IPS-20b (cell line): Measurements from ENCODE around the gene RGR.

Source experiments
- H3K27ac ChIP-seq: one replicate; pipeline ENCODE4 v1.5.1; 2013; ENCODE audit warnings: low read length
- H3K27me3 ChIP-seq: 2 replicates; pipeline ENCODE4 v1.6.1; 2013; ENCODE audit warnings: mild to moderate bottlenecking, low read length, inconsistent platforms; ENCODE audit not compliant: insufficient read depth
- H3K36me3 ChIP-seq: 2 replicates; pipeline ENCODE4 v1.6.1; 2013; ENCODE audit warnings: low read depth, mild to moderate bottlenecking, inconsistent platforms, low read length, moderate library complexity; ENCODE audit not compliant: insufficient read depth
- H3K4me1 ChIP-seq: 2 replicates; pipeline ENCODE4 v1.6.1; 2013; ENCODE audit warnings: mild to moderate bottlenecking, control low read depth, inconsistent platforms, low read length, moderate library complexity; ENCODE audit not compliant: insufficient read depth
- H3K4me3 ChIP-seq: 2 replicates; pipeline ENCODE4 v1.5.1; 2013; ENCODE audit warnings: mild to moderate bottlenecking, low read length, inconsistent platforms
- H3K9ac ChIP-seq: 2 replicates; pipeline ENCODE4 v1.6.1; 2013; ENCODE audit warnings: low read depth, mild to moderate bottlenecking, inconsistent platforms, low read length, moderate library complexity
- H3K9me3 ChIP-seq: 2 replicates; pipeline ENCODE4 v1.6.1; 2013; ENCODE audit warnings: mild to moderate bottlenecking, low read depth, low read length, inconsistent platforms; ENCODE audit not compliant: insufficient read depth

Gene RGR

DNA sequence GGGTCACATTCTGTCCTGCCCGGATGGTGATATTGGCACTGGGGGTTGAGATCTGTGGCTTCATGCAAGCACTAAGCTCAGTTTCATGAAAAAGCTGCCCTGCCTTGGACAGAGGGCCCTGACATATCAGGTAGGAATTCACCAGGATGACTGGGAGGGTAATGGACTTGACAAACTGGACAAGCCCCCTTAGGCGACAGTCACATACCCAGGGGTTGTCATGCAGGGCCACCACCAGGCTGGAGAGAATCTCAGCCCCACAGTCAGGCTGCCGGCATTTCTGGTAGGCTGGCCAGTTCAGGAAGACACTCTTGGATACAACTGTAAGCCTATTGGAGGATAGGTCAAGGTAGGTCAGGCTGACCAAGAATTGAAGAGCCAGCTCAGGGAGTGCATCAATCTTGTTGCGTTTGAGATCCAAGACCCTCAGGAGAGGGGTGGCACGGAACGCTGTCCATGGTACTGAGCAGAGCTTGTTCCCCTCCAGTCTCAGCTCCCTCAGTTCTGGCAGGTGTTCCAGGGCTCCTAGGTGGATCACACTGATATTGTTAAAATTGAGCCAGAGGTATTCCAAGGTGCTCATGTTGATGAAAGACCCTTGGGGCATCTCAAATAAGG is 20.3 kb upstream of the RGR start:
- Histone ChIP-seq H3K9me3 (no peaks in the 10 kb centered on the region), H3K4me3 (no peak overlapping the region), H3K36me3 (no peaks in the 10 kb centered on the region), H3K4me1 (no peaks in the 10 kb centered on the region), H3K27ac (no peak overlapping the region), H3K27me3 (peaks cover 25% of the 10 kb centered on the region; the same call in 1 of the 2 replicates), H3K9ac (no peak overlapping the region)

DNA sequence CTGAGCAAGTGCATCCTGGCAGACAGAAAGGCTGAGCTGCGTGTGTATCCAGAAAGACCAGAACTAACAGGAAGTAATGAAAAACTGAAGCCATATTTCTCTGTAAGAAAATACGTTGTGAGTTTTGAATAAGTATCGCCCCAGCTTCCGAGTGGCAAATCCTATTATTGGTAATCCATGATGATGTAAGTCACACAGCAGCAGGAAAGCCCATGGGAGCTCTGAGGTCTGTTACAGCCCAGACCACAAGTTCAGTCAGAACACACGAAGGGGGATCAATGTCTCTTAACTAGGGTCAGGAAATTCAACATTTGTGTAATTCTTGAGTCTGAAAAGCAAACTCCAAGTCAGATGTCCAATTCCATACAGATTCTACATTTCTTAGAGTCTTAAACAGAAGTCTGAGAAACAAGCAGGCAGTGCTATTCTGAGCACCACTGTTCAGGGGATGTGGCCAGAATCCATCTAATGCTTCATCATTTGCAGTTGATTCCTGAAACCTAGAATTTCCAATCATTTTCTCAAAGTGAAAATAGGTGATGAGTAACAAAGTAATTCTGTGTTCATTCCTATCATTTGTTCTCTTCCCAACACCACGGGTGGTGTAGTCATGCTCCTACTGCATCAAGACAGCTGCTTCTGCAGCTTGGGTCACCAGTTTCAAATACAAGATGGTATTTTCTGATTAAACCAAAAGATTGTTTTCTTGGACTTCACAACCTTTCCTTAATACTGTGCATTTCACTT is 19.3 kb upstream of the RGR start, which contains the start of gene LRIT2:
Gene LRIT2, minus strand, starts transcription at position 118 of the 747 bp plus-strand sequence. Its CDS starts 24 bp downstream, at position 94.
- H3K36me3 ChIP-seq, result no peaks in the 10 kb centered on the region
- no peak within 1 kb of the TSS for H3K4me3 ChIP-seq
- H3K9ac ChIP-seq, result no peak within 1 kb of the TSS
- peaks cover 25% of the 10 kb centered on the region; the same call in 1 of the 2 replicates for H3K27me3 ChIP-seq
- no peak within 1 kb of the TSS for H3K27ac ChIP-seq
- H3K9me3 ChIP-seq, result no peaks in the 10 kb centered on the region
- H3K4me1 ChIP-seq, result no peaks in the 10 kb centered on the region

DNA sequence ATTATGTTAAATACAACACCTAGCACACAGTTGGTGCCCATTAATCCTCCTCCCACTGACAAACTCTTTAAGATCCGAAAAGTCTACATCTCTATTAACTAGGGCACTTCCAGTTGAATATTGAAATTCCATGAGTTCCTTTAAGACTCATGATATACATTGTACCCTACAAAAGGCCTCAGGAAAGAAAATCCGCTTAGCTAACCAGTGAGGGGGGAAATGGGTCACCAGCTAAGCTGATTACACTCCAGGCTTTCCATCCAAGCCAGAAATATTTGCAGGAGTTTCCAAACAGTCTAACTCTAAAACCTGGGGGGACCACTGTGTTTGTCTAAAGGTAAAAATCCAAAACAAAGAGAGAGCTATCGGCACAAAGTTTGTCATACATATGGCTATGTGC is 18.2 kb upstream of the RGR start:
- Histone ChIP-seq H3K4me3 (no peak overlapping the region), H3K4me1 (no peaks in the 10 kb centered on the region), H3K36me3 (no peaks in the 10 kb centered on the region), H3K9me3 (no peaks in the 10 kb centered on the region), H3K27me3 (peaks cover 25% of the 10 kb centered on the region; the same call in 1 of the 2 replicates), H3K9ac (no peak overlapping the region), H3K27ac (no peak overlapping the region)

DNA sequence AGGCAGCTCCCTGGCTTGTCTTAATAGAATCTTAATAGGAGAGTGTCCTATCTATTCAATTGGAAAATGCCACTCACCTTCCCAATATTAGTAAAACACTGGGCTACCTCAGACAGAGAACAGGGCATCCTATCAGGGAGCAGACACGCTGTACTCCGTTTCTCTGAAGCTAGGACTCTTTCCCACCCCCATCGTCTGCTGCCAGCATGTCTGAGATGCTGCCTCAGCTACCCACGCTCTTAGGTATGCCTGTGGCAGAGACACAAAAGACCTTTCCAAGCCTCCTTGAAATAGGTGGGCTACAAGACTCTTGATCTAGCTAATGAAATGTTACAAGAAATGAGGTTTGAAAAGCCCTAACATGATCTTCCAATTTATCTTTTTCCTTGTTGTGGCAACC is 17.0 kb upstream of the RGR start:
- no peak overlapping the region for H3K9ac ChIP-seq
- no peaks in the 10 kb centered on the region for H3K4me1 ChIP-seq
- H3K36me3 ChIP-seq, result no peaks in the 10 kb centered on the region
- H3K27me3 ChIP-seq, result peaks cover 25% of the 10 kb centered on the region; the same call in 1 of the 2 replicates
- H3K4me3 ChIP-seq, result no peak overlapping the region
- no peaks in the 10 kb centered on the region for H3K9me3 ChIP-seq
- no peak overlapping the region for H3K27ac ChIP-seq

DNA sequence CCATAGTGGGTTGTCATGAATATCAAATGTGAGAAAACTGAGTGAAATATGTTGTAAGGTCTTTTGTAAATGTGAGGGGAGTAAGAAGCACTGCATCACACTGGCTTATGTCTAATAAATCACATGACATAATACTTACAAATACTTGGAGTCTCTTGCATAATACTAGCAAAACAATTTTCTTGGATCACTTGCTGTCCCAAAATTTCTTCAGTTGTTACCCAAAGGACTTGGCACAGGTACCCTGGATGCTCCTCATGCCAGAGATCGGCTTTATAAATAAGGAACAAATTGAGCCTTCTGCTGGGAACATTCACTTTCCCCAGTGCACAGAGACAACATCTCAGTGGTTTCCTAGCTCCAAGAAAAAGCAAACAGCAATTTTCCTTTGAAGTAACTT is 14.5 kb upstream of the RGR start:
- Histone ChIP-seq H3K9me3 (no peaks in the 10 kb centered on the region), H3K4me3 (no peak overlapping the region), H3K27me3 (peaks cover 18% of the 10 kb centered on the region; the same call in 1 of the 2 replicates), H3K4me1 (no peaks in the 10 kb centered on the region), H3K27ac (no peak overlapping the region), H3K36me3 (no peaks in the 10 kb centered on the region), H3K9ac (no peak overlapping the region)

DNA sequence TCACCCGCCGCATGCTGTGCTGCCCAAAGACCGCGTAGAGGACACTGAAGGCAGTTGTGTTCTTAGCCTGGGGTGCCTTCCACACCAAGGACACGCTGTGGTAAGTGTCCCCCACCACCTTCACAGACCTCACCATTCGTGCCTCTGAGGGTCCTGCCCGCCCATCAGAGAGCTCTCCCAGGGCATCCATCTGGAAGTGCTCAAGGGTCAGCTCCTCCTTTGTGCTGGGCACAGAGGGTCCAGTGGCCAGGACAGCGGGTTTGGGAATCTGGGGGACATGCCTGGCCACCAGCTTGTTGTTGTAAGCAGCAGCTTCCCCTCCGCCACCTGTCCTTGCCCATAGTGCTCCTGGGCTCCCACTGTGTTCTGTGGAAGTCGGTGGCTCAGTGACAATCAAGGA is 12.5 kb upstream of the RGR start:
- Histone ChIP-seq H3K4me1 (no peaks in the 10 kb centered on the region), H3K36me3 (no peaks in the 10 kb centered on the region), H3K4me3 (no peak overlapping the region), H3K9me3 (no peaks in the 10 kb centered on the region), H3K9ac (no peak overlapping the region), H3K27me3 (peaks cover 16% of the 10 kb centered on the region), H3K27ac (no peak overlapping the region)

DNA sequence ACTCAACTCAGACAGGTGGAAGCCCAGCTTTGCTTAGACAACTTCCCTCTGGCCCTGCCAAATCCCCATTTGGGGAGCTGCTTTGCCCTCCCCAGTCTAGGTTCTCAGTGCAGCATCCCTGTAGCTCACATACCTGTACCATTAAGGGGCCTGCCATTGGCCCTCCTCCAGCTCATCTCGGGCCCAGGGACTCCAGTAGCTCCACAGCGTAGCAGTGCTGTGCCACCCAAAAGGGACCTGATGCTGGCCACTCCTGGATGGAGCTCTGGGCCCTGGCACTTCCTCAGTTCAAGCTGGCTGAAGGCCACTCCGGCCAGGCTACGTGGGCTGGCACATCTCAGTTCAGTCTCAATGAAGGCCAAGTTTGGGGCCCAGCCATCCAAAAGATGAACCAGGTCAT is 10.9 kb upstream of the RGR start:
- Histone ChIP-seq H3K36me3 (no peaks in the 10 kb centered on the region), H3K27me3 (peaks cover 24% of the 10 kb centered on the region), H3K27ac (no peak overlapping the region), H3K9me3 (no peaks in the 10 kb centered on the region), H3K4me1 (no peaks in the 10 kb centered on the region), H3K4me3 (no peak overlapping the region), H3K9ac (no peak overlapping the region)

DNA sequence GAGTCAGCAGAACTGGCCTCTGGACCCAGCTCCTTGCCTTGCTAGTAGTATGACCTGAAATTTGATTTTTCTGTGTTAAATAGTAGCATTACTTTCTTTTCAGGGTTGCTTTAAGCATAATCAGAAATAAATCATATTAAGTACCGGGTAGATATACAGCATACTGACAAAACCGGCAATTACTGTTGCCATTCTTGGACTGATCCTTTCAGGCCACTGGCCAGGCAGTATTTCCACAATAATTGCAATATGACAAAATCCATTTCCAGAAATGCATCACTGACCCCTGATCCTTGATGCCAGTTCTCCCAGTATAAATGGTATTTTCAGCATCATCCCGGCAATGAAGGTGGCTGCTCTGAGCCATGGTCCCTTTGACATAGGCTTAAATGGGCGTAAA is 10.4 kb upstream of the RGR start:
- no peaks in the 10 kb centered on the region for H3K36me3 ChIP-seq
- no peaks in the 10 kb centered on the region for H3K4me1 ChIP-seq
- peaks cover 24% of the 10 kb centered on the region for H3K27me3 ChIP-seq
- H3K4me3 ChIP-seq, result no peak overlapping the region
- H3K27ac ChIP-seq, result no peak overlapping the region
- H3K9me3 ChIP-seq, result no peaks in the 10 kb centered on the region
- H3K9ac ChIP-seq, result no peak overlapping the region

DNA sequence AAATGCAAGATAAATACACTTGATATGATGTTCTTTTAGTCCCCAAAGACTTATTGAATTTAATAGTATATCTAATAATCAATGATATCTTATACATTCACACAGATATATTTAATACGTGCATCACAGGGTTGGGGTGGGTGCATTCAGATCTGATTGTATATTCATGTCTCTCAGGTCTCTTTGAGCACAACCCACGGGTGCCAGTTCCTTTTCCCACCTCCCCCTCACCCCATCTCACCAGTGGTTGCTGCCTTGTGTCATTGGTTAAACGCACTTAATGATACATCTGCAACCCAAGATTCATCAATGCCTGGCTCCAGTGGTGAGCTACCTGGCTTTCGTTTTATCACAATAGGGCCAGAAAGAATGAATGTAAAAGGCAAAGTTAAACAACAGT is 9.8 kb upstream of the RGR start:
- Histone ChIP-seq H3K27ac (no peak overlapping the region), H3K9me3 (no peaks in the 10 kb centered on the region), H3K9ac (no peak overlapping the region), H3K27me3 (peaks cover 24% of the 10 kb centered on the region), H3K36me3 (no peaks in the 10 kb centered on the region), H3K4me1 (no peaks in the 10 kb centered on the region), H3K4me3 (no peak overlapping the region)

DNA sequence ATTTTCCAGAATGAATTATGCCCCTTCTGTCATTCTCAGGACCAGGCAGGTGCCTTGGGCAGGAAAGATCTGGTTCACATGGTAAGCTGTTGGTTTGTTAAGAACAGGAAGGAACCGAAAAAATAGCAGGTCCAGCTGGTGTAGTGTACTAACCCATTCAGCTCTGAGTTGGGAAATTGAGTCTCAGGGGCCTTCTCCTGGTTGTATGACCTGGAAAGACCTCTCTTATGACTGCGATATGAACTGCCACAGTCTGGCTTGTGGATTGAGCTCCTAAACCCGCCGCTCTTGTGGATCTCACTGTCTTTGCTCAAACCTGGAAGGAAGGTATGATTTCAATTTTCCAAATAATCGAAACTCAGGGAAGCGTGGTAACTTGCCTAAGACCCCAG is 8.1 kb upstream of the RGR start:
- H3K9me3 ChIP-seq, result no peaks in the 10 kb centered on the region

DNA sequence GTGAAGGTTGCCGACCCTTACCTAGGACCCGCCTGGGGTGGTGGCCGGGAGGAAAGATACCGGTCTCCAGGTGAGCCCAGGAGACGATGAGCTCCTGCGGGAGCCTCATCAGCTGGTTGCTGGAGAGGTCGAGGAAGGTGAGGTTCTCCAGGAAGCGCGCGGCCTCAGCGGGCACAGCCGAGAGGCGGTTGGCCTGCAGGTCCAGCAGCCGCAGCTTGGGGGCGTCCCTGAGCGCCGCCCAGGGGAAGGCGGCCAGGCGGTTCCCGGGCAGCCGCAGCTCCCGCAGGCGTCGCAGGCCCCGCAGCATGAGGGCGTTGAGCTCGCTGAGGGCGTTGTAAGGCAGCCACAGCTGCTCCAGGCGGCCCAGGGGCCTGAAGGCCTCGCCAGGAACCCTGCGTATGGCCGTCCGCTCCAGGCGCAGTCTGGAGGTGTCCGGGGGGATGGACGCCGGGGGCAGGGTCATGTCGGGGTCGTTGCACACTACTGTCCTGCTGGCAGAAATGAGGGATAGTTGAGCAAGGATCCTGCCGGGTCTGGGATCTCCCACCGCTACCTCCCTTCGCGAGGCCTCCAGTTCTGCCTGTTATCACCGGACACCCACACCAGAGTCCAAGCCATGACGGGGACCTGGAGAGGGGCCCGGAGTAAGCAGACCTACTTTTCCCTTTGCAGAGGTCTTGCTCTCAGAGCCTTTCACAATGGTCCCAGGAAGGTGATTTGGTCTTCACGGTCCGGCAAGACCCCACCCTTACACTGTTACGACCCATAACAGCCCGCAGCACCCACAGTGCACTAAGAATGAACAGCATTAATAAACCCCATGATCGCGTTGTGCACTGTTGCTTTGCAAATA is 7.4 kb upstream of the RGR start:
- H3K27ac ChIP-seq, result no peak overlapping the region
- H3K9ac ChIP-seq, result no peak overlapping the region
- no peak overlapping the region for H3K4me3 ChIP-seq
- H3K4me1 ChIP-seq, result no peaks in the 10 kb centered on the region
- no peaks in the 10 kb centered on the region for H3K9me3 ChIP-seq
- H3K36me3 ChIP-seq, result no peaks in the 10 kb centered on the region
- H3K27me3 ChIP-seq, result peaks cover 29% of the 10 kb centered on the region

More for the DNA sequence above, 8.1 kb upstream of the RGR start:
- Histone ChIP-seq H3K27me3 (peaks cover 29% of the 10 kb centered on the region), H3K4me3 (no peak overlapping the region), H3K9ac (no peak overlapping the region), H3K4me1 (no peaks in the 10 kb centered on the region), H3K27ac (no peak overlapping the region), H3K36me3 (no peaks in the 10 kb centered on the region)
